ENCODE measurements around the gene C12orf75.
"Not testable (repeated sequence)": the region's sequence is repeated elsewhere in the genome, so short reads cannot be mapped to it uniquely, and the experiment has no call there.

The C12orf75 gene

GRCh38 chr12:105382771-105383622 lies 52.5 kb downstream of the C12orf75 start:
- DNase-seq = no peak

- DNase-seq = no peak
Observed at GRCh38 chr12:105384220-105384619, 53.7 kb downstream of the C12orf75 start.

GRCh38 chr12:105384916-105385535 lies 54.5 kb downstream of the C12orf75 start:
- no peak for DNase-seq

- no peak for DNase-seq
Observed at GRCh38 chr12:105386431-105386830, 55.9 kb downstream of the C12orf75 start.

- no peak for DNase-seq
Observed at GRCh38 chr12:105391231-105391630, 60.7 kb downstream of the C12orf75 start.

GRCh38 chr12:105393587-105393986 lies 63.1 kb downstream of the C12orf75 start:
- DNase-seq = no peak

GRCh38 chr12:105396024-105396423 lies 65.5 kb downstream of the C12orf75 start:
- DNase-seq = no peak

- no peak for DNase-seq
Observed at GRCh38 chr12:105396983-105397382, 66.5 kb downstream of the C12orf75 start.

- DNase-seq = no peak
Observed at GRCh38 chr12:105398930-105399329, 68.4 kb downstream of the C12orf75 start.

GRCh38 chr12:105399428-105400081 lies 69.1 kb downstream of the C12orf75 start:
- DNase-seq = no peak

GRCh38 chr12:105400227-105400626 lies 69.7 kb downstream of the C12orf75 start:
- DNase-seq = no peak

- DNase-seq = no peak
Observed at GRCh38 chr12:105401198-105401597, 70.7 kb downstream of the C12orf75 start.

GRCh38 chr12:105402366-105402765 lies 71.9 kb downstream of the C12orf75 start:
- DNase-seq = no peak

- no peak for DNase-seq
Observed at GRCh38 chr12:105403095-105403494, 72.6 kb downstream of the C12orf75 start.

GRCh38 chr12:105404134-105404533 lies 73.6 kb downstream of the C12orf75 start:
- not testable (repeated sequence) for DNase-seq

- no peak for DNase-seq
Observed at GRCh38 chr12:105406497-105406896, 76.0 kb downstream of the C12orf75 start.

GRCh38 chr12:105409279-105409678 lies 78.8 kb downstream of the C12orf75 start:
- no peak for DNase-seq

- DNase-seq = peak; percentile 40
Observed at GRCh38 chr12:105409801-105410471, 79.4 kb downstream of the C12orf75 start.

GRCh38 chr12:105413911-105414487 lies 83.5 kb downstream of the C12orf75 start:
- no peak for DNase-seq

GRCh38 chr12:105417732-105418131 lies 87.2 kb downstream of the C12orf75 start:
- DNase-seq = no peak

GRCh38 chr12:105418229-105418628 lies 87.7 kb downstream of the C12orf75 start:
- DNase-seq = no peak

- no peak for DNase-seq
Observed at GRCh38 chr12:105418821-105419291, 88.4 kb downstream of the C12orf75 start.

GRCh38 chr12:105419606-105420005 lies 89.1 kb downstream of the C12orf75 start:
- DNase-seq = no peak

All from NCI-H510A (cell line).